GM21717 (cell line): ENCODE measurements around the gene LGI4.
"Not testable (repeated sequence)": the region's sequence is repeated elsewhere in the genome, so short reads cannot be mapped to it uniquely, and the experiment has no call there.

Source experiments
- ATAC-seq: cut with Tn5 transposase; IDR thresholded peaks from one replicate; pipeline ENCODE4 v1.9.1; 2021; ENCODE audit warnings: mild to moderate bottlenecking, moderate library complexity; ENCODE audit not compliant: unreplicated experiment

Gene LGI4

GRCh38 chr19:35142606-35143230 lies 7.9 kb upstream of the LGI4 start:
- ATAC-seq = no peak

DNA sequence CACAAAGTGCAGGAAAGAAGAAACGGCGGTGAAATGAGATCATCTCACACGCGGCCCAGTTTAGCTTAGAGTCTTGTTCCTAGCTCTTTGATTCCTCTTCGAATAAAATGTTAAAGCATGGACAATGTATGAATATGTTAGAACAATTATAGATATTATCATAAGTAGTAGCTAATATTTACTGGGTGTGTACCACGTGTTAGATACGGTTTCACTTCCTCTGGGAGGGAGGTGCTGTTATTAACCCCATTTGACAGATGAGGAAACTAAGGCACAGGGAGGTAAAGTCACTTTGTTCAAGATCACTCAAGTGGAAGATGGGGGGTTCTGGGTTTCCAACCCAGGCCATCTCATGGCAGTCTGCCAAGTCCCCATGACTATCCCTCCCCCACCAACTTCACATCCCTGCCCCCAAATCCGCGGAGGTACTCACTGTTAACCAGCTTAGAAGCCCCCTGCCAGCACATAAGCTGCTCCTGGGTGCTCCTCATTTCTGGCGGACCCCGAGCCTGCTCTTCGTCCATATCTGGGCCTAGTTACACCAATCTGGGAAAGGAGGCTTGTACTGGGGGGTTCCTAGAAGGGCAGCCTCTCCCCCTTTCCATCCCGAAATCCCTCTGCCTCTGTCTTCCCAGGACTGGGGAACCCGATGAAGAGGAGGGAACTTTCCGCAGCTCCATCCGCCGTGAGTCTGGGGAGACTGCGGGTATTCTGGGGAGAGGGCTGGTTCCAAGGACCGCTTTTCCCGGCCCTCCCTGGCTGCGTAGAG lies 7.2 kb upstream of the LGI4 start:
- no peak for ATAC-seq

DNA sequence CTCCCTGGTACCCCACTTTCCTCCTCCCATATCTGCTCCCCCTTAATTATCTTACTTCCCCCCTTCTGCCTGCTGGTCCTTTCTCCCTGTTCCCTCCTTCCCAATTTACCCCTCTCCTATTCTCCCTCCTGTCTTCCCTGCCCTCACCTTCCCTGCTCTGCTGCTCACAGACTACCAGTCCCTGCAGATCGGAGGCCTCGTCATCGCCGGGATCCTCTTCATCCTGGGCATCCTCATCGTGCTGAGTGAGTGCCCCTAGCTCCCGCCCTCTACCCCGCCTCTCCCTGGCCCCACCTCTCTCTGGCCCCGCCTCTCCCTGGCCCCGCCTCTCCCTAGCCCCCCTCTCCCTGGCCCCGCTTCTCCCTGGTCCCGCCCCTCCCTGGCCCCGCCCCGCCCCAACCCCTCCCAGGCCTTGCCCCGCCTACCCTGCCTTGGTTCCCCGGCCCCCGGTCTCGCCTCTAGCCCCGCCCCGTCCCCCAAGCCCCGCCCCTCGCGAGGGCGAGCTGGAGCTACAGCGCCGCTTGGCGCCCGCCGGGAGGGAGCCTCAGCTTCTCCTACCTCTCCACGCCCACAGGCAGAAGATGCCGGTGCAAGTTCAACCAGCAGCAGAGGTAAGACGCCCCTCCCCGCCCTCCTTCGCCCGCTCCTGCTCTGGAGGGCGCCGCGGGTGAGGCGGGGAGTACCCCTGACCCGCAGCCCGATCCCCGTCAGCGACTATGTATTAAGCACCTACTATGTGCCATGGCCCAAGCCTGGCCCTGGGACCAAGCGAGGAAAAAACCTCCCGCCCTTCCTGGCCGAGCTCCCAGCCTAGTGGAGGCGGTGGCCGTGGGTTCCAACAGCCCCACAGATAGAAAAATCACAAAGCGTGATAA lies 6.3 kb upstream of the LGI4 start:
- ATAC-seq = no peak

DNA sequence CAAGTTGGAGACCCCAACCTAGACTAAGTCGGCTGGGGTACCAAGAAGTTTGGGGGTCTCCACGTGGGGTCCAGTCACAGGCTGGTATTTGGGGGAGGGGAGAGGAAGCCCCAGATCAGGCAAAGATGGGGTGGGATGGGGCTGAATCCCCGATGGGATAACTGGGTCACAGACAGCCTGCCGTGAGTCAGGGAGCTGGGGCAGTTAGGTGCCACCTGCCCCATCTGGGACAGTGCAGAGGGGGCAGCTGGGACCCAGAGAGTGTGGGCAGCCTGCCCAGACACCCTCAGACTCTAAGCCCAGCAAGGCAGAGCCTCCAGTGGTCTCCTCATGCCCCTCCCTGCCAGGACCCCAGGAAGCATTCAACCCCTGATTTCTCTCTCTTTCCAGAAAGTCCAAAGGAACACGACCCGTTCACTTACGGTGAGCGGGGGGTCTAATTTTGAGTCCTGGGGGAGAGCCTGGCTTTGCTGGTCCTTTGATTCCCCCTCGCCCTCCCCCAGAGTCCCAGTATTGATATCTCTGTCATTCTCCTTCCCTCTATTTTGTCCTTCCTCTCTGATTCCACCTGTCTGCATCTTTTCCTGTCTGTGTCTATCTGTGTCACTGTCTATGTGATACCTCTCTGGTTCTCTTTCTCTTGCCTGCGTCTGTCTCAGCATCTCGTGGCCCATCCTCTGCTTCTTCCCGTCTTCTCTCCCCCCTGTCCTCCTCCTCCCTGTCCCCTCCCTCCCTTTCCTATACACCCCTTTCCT lies 5.5 kb upstream of the LGI4 start:
- ATAC-seq = no peak

- no peak for ATAC-seq
These were observed 3.5 kb upstream of the LGI4 start, which contains the start of gene FXYD1 for GRCh38 chr19:35138305-35138892. TSS of gene FXYD1 (plus strand) at chr19:35138824. CDS start at chr19:35140080, 1,256 bp downstream.

GRCh38 chr19:35136977-35137702 lies 2.3 kb upstream of the LGI4 start:
- ATAC-seq = no peak

DNA sequence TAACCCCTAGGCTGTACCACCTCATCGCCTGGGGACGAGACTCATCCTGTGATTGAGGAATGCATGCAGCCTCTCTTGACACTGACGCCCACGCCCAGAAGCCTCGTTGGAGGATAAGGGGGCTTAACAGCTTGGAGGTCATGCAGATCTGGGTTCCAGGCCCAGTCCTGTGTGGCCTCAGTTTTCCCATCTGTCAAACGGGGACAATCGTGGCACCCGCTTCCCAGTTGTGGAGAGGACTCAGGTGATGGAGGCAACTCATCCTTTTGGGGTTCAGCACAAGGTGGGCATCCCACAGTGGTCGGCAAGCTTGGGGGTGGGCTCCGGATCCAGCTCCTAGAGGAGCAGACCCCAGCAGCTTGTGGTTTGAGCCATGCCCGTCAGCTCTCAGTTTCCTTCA lies 1.4 kb upstream of the LGI4 start:
- no peak for ATAC-seq

GRCh38 chr19:35135389-35135909 lies 590 bp upstream of the LGI4 start:
- ATAC-seq = no peak

DNA sequence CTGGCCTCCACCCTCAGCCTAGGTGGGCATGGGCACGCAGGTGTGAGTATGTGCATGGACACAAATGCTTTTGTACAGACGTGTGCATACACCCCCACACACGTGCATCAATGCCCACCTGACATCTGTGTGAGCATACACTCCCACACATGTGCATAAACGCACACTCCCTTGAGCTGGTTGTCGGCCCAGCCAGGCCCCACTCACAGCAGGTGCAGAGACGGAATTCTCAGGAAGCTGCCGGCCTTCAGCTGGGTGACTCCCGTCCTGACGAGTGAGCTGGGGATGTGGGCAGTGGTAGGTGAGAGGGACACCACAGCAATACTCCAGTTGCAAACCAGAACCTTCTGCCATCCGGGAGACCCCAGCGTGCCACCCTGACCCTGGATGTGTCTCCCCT lies 1.0 kb downstream of the LGI4 start:
- ATAC-seq = no peak

- no peak for ATAC-seq
These were observed 2.6 kb downstream of the LGI4 start for GRCh38 chr19:35132254-35132653.

- no peak for ATAC-seq
These were observed 3.8 kb downstream of the LGI4 start for GRCh38 chr19:35130761-35131720.

DNA sequence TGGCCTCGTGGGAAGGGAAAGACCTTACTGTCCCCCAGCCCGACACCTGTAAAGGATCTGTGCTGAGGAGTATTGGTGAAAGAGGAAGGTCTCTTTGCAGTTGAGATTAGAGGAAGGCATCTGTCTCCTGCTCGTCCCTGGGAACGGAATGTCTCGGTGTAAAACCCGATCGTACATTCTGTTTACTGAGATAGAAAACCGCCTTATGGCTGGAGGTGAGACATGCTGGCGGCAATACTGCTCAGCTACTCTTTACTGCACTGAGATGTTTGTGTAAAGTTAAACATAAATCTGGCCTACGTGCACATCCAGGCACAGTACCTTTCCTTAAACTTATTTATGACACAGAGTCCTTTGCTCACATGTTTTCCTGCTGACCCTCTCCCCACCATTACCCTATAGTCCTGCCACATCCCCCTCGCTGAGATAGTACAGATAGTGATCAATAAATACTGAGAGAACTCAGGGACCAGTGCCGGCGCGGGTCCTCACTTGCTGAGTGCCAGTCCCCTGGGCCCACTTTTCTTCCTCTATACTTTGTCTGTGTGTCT lies 5.1 kb downstream of the LGI4 start:
- not testable (repeated sequence) for ATAC-seq

GRCh38 chr19:35128398-35129057 lies 6.3 kb downstream of the LGI4 start:
- no peak for ATAC-seq

GRCh38 chr19:35127871-35128270 lies 7.0 kb downstream of the LGI4 start:
- ATAC-seq = no peak

DNA sequence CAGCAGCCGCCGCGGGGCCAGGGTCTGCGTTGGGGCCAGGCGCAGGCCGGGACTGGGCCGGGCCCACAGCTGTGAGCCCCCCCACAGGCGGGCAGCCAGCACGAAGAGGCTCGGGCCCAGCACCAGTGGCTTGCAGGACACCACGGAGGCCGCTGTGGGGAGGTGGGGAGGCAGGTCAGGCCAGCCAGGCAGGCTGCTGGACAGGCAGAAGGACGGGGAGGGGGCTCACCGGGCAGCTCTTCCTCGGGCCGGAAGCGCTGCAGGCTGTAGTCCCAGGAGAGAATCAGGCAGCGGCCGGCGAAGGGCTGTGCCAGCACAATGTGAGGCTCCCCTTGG lies 8.3 kb downstream of the LGI4 start:
- no peak for ATAC-seq

GRCh38 chr19:35125749-35126623 lies 8.9 kb downstream of the LGI4 start:
- no peak for ATAC-seq

DNA sequence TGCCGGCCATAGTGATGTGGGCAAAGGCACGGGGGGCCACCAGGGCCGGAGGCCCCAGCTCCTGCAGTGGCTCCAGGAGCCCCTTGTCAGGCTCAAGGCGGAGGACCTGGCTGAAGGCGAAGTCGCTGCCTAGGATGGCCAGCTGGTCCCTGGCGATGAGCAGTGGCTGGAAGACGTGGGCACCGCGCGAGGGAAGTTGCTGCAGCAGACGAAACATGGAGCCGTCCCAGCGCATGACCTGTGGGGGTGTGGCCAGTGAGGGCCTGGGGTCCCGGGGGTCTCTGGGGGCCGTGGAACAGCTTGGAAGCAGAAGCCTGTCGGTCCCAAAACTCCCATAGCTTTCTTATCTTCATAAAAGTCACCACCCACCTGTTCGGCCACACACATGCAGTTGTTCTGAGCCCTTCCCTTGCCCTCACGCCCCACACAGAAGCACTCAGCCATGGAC lies 9.6 kb downstream of the LGI4 start:
- no peak for ATAC-seq
